Gastroesophageal sphincter (tissue), 3 donors: ENCODE data around the gene SHH.

Experiments
- POLR2A ChIP-seq, 2 donors: fragments of 450-650 bp; IDR thresholded peaks; one replicate each; pipeline ENCODE4 v1.6.1; 2017; ENCODE audit warnings: antibody characterized with exemption in 2 of 2, mild to moderate bottlenecking in 2 of 2, moderate library complexity in 1 of 2
- POLR2AphosphoS5 ChIP-seq: sonication (generic); formaldehyde crosslinking; IDR thresholded peaks from one replicate; pipeline ENCODE4 v1.6.1; 2017; ENCODE audit warnings: antibody characterized with exemption
- TF ChIP-seq, protein P1 (sequence below), 4 experiments: fragments of 200-600 bp in 2 of 4; fragments of 450-650 bp in 2 of 4; sonication (generic) in 1 of 4; IDR thresholded peaks; one replicate each; pipeline ENCODE4 v1.5.1; 2017 to 2019; ENCODE audit warnings: antibody characterized with exemption in 4 of 4, mild to moderate bottlenecking in 2 of 4, moderate library complexity in 2 of 4

DNA sequence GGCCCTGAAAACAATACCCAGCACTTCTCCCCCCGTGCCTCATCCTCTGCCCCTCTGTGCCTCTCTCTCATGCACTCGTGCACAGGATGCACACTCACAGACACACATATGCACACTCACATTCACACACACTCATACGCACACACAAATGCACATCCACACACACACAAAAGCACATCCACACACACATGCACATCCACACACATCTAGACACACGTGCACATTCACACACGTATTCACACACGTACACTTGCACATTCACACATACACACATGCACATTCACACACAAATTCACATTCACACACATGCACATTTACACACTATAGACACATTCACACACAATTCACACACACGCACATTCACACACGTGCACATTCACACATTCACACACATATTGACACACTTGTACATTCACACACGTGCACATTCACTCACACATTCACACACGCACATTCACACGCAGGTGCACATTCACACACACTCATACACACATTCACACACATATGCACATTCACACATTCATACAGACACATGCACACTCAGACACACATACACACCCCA is 19.2 kb downstream of the SHH start:
- TF ChIP-seq, protein P1, sequence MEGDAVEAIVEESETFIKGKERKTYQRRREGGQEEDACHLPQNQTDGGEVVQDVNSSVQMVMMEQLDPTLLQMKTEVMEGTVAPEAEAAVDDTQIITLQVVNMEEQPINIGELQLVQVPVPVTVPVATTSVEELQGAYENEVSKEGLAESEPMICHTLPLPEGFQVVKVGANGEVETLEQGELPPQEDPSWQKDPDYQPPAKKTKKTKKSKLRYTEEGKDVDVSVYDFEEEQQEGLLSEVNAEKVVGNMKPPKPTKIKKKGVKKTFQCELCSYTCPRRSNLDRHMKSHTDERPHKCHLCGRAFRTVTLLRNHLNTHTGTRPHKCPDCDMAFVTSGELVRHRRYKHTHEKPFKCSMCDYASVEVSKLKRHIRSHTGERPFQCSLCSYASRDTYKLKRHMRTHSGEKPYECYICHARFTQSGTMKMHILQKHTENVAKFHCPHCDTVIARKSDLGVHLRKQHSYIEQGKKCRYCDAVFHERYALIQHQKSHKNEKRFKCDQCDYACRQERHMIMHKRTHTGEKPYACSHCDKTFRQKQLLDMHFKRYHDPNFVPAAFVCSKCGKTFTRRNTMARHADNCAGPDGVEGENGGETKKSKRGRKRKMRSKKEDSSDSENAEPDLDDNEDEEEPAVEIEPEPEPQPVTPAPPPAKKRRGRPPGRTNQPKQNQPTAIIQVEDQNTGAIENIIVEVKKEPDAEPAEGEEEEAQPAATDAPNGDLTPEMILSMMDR (IDR thresholded peaks at IDR 0.05): no peak
- no peak for TF ChIP-seq POLR2A (IDR thresholded peaks at IDR 0.05)
- no peak for TF ChIP-seq POLR2AphosphoS5
